Measurements from ENCODE around the gene EXOC6. TPM values are rescaled to one million over a fixed set of nuclear protein-coding genes. Genes with fewer than 3 reads are reported as not detected.

The EXOC6 gene
- total RNA-seq, 1 donor from 2014 or later = 9.0 TPM

DNA sequence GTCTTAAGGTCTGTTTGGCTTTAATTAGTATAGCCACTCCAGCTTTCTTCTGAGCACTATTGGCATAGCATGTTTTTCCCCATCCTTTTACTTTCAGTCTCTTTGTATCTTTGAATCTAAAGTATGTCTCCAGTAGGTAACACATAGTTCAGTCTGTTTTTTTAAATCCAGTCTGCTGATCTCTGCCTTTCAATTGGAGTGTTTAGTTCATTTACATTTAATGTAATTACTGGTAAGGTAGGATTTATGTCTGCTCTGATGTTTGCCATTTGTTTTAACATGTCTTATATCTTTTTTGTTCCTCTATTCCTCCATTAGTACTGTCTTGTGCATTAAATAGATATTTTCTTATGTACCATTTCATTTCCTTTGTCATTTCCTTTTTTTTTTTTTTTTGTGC is 72.5 kb downstream of the EXOC6 start:
- Mint-ChIP-seq H3K36me3 (peaks cover 4% of the 10 kb centered on the region), H3K4me3 (no peak overlapping the region), H3K27ac (no peak overlapping the region), H3K4me1 (ENCODE audit: unreplicated experiment) (no peaks in the 10 kb centered on the region), H3K9me3 (peaks cover 4% of the 10 kb centered on the region), H3K27me3 (no peaks in the 10 kb centered on the region)
- TF ChIP-seq, protein P1, sequence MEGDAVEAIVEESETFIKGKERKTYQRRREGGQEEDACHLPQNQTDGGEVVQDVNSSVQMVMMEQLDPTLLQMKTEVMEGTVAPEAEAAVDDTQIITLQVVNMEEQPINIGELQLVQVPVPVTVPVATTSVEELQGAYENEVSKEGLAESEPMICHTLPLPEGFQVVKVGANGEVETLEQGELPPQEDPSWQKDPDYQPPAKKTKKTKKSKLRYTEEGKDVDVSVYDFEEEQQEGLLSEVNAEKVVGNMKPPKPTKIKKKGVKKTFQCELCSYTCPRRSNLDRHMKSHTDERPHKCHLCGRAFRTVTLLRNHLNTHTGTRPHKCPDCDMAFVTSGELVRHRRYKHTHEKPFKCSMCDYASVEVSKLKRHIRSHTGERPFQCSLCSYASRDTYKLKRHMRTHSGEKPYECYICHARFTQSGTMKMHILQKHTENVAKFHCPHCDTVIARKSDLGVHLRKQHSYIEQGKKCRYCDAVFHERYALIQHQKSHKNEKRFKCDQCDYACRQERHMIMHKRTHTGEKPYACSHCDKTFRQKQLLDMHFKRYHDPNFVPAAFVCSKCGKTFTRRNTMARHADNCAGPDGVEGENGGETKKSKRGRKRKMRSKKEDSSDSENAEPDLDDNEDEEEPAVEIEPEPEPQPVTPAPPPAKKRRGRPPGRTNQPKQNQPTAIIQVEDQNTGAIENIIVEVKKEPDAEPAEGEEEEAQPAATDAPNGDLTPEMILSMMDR (conservative IDR thresholded peaks at IDR 0.05) = no peak
- no peak for DNase-seq (ENCODE audit: extremely low spot score, unreplicated experiment)

- no peak for DNase-seq (ENCODE audit: extremely low spot score, unreplicated experiment)
- H3K9me3 Mint-ChIP-seq = peaks cover 4% of the 10 kb centered on the region
- H3K4me1 Mint-ChIP-seq (ENCODE audit: unreplicated experiment) = no peaks in the 10 kb centered on the region
- no peak overlapping the region for H3K27ac Mint-ChIP-seq
- TF ChIP-seq, protein P1 (conservative IDR thresholded peaks at IDR 0.05) = no peak
- H3K36me3 Mint-ChIP-seq = peaks cover 4% of the 10 kb centered on the region
- no peaks in the 10 kb centered on the region for H3K27me3 Mint-ChIP-seq
- no peak overlapping the region for H3K4me3 Mint-ChIP-seq
Observed at GRCh38 chr10:92923416-92923815, 75.1 kb downstream of the EXOC6 start.

- H3K4me3 Mint-ChIP-seq = no peak overlapping the region
- no peaks in the 10 kb centered on the region for H3K27me3 Mint-ChIP-seq
- TF ChIP-seq, protein P1 (conservative IDR thresholded peaks at IDR 0.05) = no peak
- peaks cover 5% of the 10 kb centered on the region for H3K9me3 Mint-ChIP-seq
- no peaks in the 10 kb centered on the region for H3K4me1 Mint-ChIP-seq (ENCODE audit: unreplicated experiment)
- no peak for DNase-seq (ENCODE audit: extremely low spot score, unreplicated experiment)
- no peak overlapping the region for H3K27ac Mint-ChIP-seq
- peaks cover 7% of the 10 kb centered on the region for H3K36me3 Mint-ChIP-seq
Observed at GRCh38 chr10:92929896-92930295, 81.6 kb downstream of the EXOC6 start.

GRCh38 chr10:92931597-92931996 is 83.3 kb downstream of the EXOC6 start:
- TF ChIP-seq, protein P1 (conservative IDR thresholded peaks at IDR 0.05) = no peak

GRCh38 chr10:92937876-92938275 is 89.6 kb downstream of the EXOC6 start:
- Mint-ChIP-seq H3K27me3 (no peaks in the 10 kb centered on the region), H3K36me3 (no peaks in the 10 kb centered on the region), H3K27ac (no peak overlapping the region), H3K4me1 (ENCODE audit: unreplicated experiment) (no peaks in the 10 kb centered on the region), H3K4me3 (no peak overlapping the region), H3K9me3 (no peaks in the 10 kb centered on the region)
- TF ChIP-seq, protein P1 (conservative IDR thresholded peaks at IDR 0.05) = no peak
- DNase-seq (ENCODE audit: extremely low spot score, unreplicated experiment) = no peak

More at GRCh38 chr10:92931597-92931996, 83.3 kb downstream of the EXOC6 start:
- Mint-ChIP-seq H3K4me3 (no peak overlapping the region), H3K9me3 (peaks cover 5% of the 10 kb centered on the region), H3K27ac (no peak overlapping the region), H3K4me1 (ENCODE audit: unreplicated experiment) (no peaks in the 10 kb centered on the region), H3K36me3 (peaks cover 7% of the 10 kb centered on the region), H3K27me3 (no peaks in the 10 kb centered on the region)
- no peak for DNase-seq (ENCODE audit: extremely low spot score, unreplicated experiment)

- Mint-ChIP-seq H3K36me3 (no peaks in the 10 kb centered on the region), H3K27me3 (no peaks in the 10 kb centered on the region), H3K27ac (no peak overlapping the region), H3K9me3 (no peaks in the 10 kb centered on the region), H3K4me3 (no peak overlapping the region), H3K4me1 (ENCODE audit: unreplicated experiment) (no peaks in the 10 kb centered on the region)
- TF ChIP-seq, protein P1 (conservative IDR thresholded peaks at IDR 0.05) = no peak
- no peak for DNase-seq (ENCODE audit: extremely low spot score, unreplicated experiment)
Observed at GRCh38 chr10:92938841-92939240, 90.5 kb downstream of the EXOC6 start.
